NT2/D1 (cell line): ENCODE data around the gene ACSF3.
"Not testable (repeated sequence)": the region's sequence is repeated elsewhere in the genome, so short reads cannot be mapped to it uniquely, and the experiment has no call there.

Source experiments
- DNase-seq: peaks from one replicate; pipeline ENCODE4 v3.0.0-alpha.2; 2011; ENCODE audit warnings: low read depth, low spot score
- H3K27me3 ChIP-seq: 2 replicates; pipeline ENCODE4 v1.6.0; 2011; ENCODE audit warnings: mild to moderate bottlenecking; ENCODE audit not compliant: insufficient read length, insufficient read depth
- H3K36me3 ChIP-seq: 2 replicates; pipeline ENCODE4 v1.6.1; 2011; ENCODE audit warnings: mild to moderate bottlenecking, low read length, mixed read lengths; ENCODE audit not compliant: insufficient read depth, insufficient read length
- H3K4me1 ChIP-seq: 2 replicates; pipeline ENCODE4 v1.5.1; 2011; ENCODE audit not compliant: insufficient read depth, insufficient read length
- H3K4me3 ChIP-seq: 2 replicates; pipeline ENCODE4 v1.5.1; 2011; ENCODE audit warnings: low read depth; ENCODE audit not compliant: insufficient read length
- H3K9ac ChIP-seq: 2 replicates; pipeline ENCODE4 v1.6.0; 2011; ENCODE audit warnings: low read depth; ENCODE audit not compliant: insufficient read length
- H3K9me3 ChIP-seq: 2 replicates; pipeline ENCODE4 v1.5.1; 2011; ENCODE audit warnings: mild to moderate bottlenecking, low read length; ENCODE audit not compliant: insufficient read depth
- SUZ12 ChIP-seq: IDR thresholded peaks from 2 replicates; pipeline ENCODE4 v1.6.1; 2011; ENCODE audit not compliant: insufficient read length, insufficient read depth; ENCODE audit errors: extremely low read depth
- YY1 ChIP-seq: IDR thresholded peaks from 2 replicates; pipeline ENCODE4 v1.6.1; 2011; ENCODE audit not compliant: insufficient read length, insufficient read depth
- ZNF274 ChIP-seq: IDR thresholded peaks from 2 replicates; pipeline ENCODE4 v1.6.1; 2011; ENCODE audit warnings: mild to moderate bottlenecking, low read depth, low read length

Gene ACSF3

DNA sequence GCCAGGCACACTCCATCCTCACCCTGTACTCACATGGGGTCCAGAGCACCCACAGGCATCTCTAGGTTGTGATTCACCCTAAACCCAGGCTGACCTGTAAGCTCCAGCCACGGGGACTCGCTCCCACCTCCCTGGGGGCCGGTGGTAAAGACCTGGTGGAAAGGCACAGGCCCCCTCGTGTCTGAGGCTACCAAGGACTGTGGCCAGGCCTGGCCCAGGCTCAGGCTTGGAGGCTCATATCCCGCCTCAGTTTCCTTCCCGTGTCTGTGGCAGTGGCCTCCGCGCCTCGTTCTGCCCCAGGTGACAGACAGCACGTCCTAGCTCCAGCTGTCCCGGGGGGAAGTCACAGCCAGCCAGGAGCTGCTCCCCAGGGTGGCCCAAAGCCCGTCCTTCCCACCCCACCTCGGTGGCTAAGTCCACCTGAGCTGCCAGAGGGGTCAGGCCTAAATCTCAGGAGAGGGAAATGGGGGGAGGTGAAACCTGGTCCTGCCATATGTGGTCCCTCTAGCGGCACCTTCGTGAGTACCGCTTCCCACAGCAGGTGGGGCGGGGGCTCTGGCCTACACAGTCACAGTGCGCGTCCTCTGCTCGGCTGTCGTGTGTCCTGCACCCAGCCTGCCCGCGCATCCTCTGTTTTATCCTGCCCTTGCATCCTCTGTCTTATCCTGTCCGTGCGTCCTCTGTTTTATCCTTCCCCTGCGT is 90.5 kb downstream of the ACSF3 start:
- Histone ChIP-seq H3K4me3 (no peak overlapping the region), H3K27me3 (no peaks in the 10 kb centered on the region), H3K9ac (peak overlapping the region; percentile 18), H3K36me3 (no peaks in the 10 kb centered on the region), H3K9me3 (no peaks in the 10 kb centered on the region), H3K4me1 (peaks cover 6% of the 10 kb centered on the region)
- no peak for TF ChIP-seq SUZ12
- no peak for TF ChIP-seq YY1
- no peak for TF ChIP-seq ZNF274
- DNase-seq = no peak

DNA sequence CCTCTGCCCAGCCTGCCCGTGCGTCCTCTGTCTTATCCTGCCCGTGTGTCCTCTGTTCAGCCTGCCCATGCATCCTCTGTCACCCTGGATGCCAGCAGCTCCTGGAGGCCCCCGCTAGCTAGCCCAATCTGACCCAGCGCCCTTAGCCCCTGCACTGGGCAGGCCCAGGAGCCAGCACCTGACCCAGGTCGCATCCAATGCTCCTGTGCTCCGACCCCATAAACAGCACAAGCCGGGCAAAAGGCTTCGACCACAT is 91.0 kb downstream of the ACSF3 start:
- Histone ChIP-seq H3K4me1 (peaks cover 6% of the 10 kb centered on the region), H3K9ac (peak overlapping the region; percentile 18), H3K36me3 (no peaks in the 10 kb centered on the region), H3K27me3 (no peaks in the 10 kb centered on the region), H3K9me3 (no peaks in the 10 kb centered on the region), H3K4me3 (no peak overlapping the region)
- TF ChIP-seq ZNF274 = no peak
- no peak for TF ChIP-seq YY1
- no peak for TF ChIP-seq SUZ12
- no peak for DNase-seq

DNA sequence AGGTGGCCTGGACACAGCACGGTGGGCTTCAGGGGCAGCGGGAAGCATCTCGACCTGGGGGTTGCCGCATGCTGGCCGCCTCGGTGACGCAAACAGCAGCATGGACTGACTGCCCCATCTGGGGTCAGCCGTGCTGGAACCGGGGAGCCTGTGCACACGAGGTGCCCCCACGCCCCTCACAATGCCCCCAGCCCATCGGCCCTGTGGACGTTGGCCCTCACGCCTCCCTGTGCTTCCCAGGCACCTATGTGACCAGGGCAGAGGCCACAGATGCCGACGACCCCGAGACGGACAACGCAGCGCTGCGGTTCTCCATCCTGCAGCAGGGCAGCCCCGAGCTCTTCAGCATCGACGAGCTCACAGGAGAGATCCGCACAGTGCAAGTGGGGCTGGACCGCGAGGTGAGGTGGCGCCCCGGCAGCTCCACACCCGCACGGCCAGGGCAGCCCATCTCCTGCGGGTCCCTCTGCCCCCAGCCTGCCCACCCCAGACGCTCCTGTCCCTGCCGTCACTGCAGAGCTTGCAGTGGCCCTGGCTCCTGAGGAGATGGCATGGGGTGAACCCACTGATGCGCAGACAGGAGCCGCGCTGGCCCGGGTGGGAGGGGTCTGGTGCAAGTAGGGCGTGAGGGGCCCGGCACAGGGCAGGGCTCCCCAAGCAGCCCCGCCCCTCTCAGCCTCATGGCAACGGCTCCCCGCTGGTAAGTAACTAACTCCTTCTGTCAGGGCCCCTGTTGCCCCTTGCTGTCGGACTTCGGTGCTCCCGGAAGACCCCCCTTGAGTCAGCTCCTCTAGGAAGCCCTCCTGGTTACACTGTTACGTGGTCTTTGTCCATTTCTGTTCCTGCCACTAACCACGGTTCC is 91.5 kb downstream of the ACSF3 start:
- no peak for TF ChIP-seq SUZ12
- Histone ChIP-seq H3K9ac (no peak overlapping the region), H3K4me3 (no peak overlapping the region), H3K9me3 (no peaks in the 10 kb centered on the region), H3K27me3 (peaks cover 2% of the 10 kb centered on the region), H3K4me1 (peaks cover 4% of the 10 kb centered on the region), H3K36me3 (no peaks in the 10 kb centered on the region)
- no peak for DNase-seq

GRCh38 chr16:89185887-89186592 is 92.4 kb downstream of the ACSF3 start:
- not testable (repeated sequence) for H3K4me1 ChIP-seq, H3K27me3 ChIP-seq, H3K9ac ChIP-seq, H3K36me3 ChIP-seq, H3K9me3 ChIP-seq, H3K4me3 ChIP-seq, DNase-seq

DNA sequence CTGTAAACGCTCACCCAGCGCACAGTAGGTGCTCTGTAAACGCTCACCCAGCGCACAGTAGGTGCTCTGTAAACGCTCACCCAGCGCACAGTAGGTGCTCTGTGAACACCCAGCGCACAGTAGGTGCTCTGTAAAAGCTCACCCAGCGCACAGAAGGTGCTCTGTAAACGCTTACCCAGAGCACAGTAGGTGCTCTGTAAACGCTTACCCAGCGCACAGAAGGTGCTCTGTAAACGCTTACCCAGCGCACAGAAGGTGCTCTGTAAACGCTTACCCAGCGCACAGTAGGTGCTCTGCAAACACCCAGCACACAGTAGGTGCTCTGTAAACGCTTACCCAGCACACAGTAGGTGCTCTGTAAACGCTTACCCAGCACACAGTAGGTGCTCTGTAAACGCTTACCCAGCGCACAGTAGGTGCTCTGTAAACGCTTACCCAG is 93.0 kb downstream of the ACSF3 start:
- H3K27me3 ChIP-seq = peaks cover 15% of the 10 kb centered on the region
- H3K9ac ChIP-seq, H3K4me1 ChIP-seq, DNase-seq, H3K36me3 ChIP-seq, H3K4me3 ChIP-seq, H3K9me3 ChIP-seq: not testable (repeated sequence)

- DNase-seq = no peak
- peaks cover 5% of the 10 kb centered on the region for H3K4me1 ChIP-seq
- H3K4me3 ChIP-seq = no peak overlapping the region
- no peak overlapping the region for H3K9ac ChIP-seq
- H3K27me3 ChIP-seq = peaks cover 19% of the 10 kb centered on the region
- H3K9me3 ChIP-seq = peaks cover 10% of the 10 kb centered on the region; the same call in 1 of the 2 replicates
- H3K36me3 ChIP-seq = no peaks in the 10 kb centered on the region
- TF ChIP-seq SUZ12 (no peak), ZNF274 (no peak), YY1 (no peak)
Observed at GRCh38 chr16:89187032-89187769, 93.5 kb downstream of the ACSF3 start.

DNA sequence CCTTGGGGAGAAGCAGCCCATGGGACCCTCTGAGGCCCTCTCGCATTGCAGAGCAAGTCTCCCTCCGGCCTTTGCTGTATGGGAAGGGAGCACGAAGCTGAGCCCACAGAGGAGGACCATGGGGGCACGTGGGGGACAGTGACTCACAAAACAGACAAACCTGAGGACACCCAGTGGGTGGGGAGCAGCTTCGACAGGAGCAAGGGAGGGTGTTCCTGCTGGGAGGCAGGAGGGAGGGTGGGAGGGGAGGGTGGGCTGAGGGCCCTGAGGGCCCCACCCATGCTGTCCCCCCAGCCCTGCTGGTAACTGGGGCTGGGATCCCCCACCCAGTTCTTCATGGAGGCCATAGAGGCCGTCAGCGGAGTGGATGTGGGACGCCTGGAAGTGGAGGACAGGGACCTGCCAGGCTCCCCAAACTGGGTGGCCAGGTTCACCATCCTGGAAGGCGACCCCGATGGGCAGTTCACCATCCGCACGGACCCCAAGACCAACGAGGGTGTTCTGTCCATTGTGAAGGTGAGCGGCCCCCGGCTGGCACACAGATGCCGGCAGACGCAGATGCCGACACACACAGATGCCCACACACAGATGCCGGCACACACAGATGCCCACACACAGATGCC is 94.2 kb downstream of the ACSF3 start:
- Histone ChIP-seq H3K27me3 (peaks cover 20% of the 10 kb centered on the region), H3K36me3 (no peaks in the 10 kb centered on the region), H3K4me3 (no peak overlapping the region), H3K9me3 (peaks cover 10% of the 10 kb centered on the region; the same call in 1 of the 2 replicates), H3K4me1 (peaks cover 5% of the 10 kb centered on the region), H3K9ac (no peak overlapping the region)
- TF ChIP-seq SUZ12 = no peak
- DNase-seq = no peak

DNA sequence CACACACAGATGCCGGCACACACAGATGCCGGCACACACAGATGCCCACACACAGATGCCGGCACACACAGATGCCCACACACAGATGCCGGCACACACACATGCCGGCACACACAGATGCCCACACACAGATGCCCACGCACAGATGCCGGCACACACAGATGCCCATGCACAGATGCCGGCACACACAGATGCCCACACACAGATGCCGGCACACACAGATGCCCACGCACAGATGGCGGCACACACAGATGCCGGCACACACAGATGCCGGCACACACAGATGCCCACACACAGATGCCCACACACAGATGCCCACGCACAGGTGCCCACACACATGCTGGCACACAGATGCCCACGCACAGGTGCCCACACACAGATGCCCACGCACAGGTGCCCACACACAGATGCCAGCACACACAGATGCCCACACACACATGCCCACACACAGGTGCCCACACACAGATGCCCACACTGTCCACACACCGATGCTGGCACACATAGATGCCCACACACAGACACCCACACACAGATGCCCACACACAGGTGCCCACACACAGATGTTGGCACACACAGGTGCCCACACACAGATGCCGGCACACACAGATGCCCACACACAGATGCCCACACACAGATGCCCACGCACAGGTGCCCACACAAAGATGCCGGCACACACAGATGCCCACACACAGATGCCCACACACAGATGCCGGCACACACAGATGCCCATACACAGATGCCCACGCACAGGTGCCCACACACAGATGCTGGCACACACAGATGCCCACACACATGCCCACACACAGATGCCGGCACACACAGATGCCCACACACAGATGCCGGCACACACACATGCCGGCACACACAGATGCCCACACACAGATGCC is 95.1 kb downstream of the ACSF3 start:
- not testable (repeated sequence) for H3K9ac ChIP-seq, H3K4me1 ChIP-seq
- peaks cover 20% of the 10 kb centered on the region for H3K27me3 ChIP-seq

More for the DNA sequence above, 95.1 kb downstream of the ACSF3 start:
- H3K4me3 ChIP-seq, H3K9me3 ChIP-seq, DNase-seq, H3K36me3 ChIP-seq: not testable (repeated sequence)
